Loucy (cell line): ENCODE data around the gene GOLGA6L7.
A peak's percentile ranks its signal among the peaks of the same experiment; 100 is the strongest.
"Not testable (repeated sequence)": the region's sequence is repeated elsewhere in the genome, so short reads cannot be mapped to it uniquely, and the experiment has no call there.

Source experiments
- H2AFZ ChIP-seq: fragments of 200-600 bp; sonication (generic); 2 replicates; pipeline ENCODE4 v1.6.0; 2016; ENCODE audit warnings: antibody characterized with exemption, mild to moderate bottlenecking, low read length, moderate library complexity
- H3F3A ChIP-seq: fragments of 200-600 bp; 2 replicates; pipeline ENCODE4 v1.6.0; 2016; ENCODE audit warnings: antibody characterized with exemption, low read depth, mild to moderate bottlenecking
- H3K27me3 ChIP-seq: fragments of 200-600 bp; sonication (generic); 2 replicates; pipeline ENCODE4 v1.6.1; 2014; ENCODE audit warnings: low read length, mild to moderate bottlenecking; ENCODE audit not compliant: insufficient read depth, poor library complexity, severe bottlenecking
- H3K36me3 ChIP-seq: fragments of 200-600 bp; sonication (generic); 2 replicates; pipeline ENCODE4 v1.6.1; 2016; ENCODE audit warnings: low read length; ENCODE audit not compliant: insufficient read depth
- H3K4me1 ChIP-seq: fragments of 200-600 bp; sonication (generic); 2 replicates; pipeline ENCODE4 v1.5.1; 2014; ENCODE audit warnings: low read length, mild to moderate bottlenecking; ENCODE audit not compliant: insufficient read depth, poor library complexity, severe bottlenecking
- H3K4me2 ChIP-seq: fragments of 200-600 bp; sonication (generic); 2 replicates; pipeline ENCODE4 v1.6.0; 2014; ENCODE audit warnings: antibody characterized with exemption, low read length, low read depth, mild to moderate bottlenecking; ENCODE audit not compliant: poor library complexity, severe bottlenecking
- H3K4me3 ChIP-seq: fragments of 200-600 bp; sonication (generic); 2 replicates; pipeline ENCODE4 v1.5.1; 2014; ENCODE audit warnings: low read length, mild to moderate bottlenecking, mixed read lengths; ENCODE audit not compliant: poor library complexity, severe bottlenecking
- H3K79me2 ChIP-seq: fragments of 200-600 bp; sonication (generic); 2 replicates; pipeline ENCODE4 v1.6.1; 2014; ENCODE audit warnings: low read length; ENCODE audit not compliant: insufficient read depth
- H3K9ac ChIP-seq: fragments of 200-600 bp; sonication (generic); 2 replicates; pipeline ENCODE4 v1.6.0; 2014; ENCODE audit warnings: mild to moderate bottlenecking, low read depth, low read length, moderate library complexity; ENCODE audit not compliant: poor library complexity, severe bottlenecking
- H3K9me2 ChIP-seq: fragments of 200-600 bp; sonication (generic); replicated peaks from 2 replicates; pipeline ENCODE4 v1.6.1; 2016; ENCODE audit warnings: low read depth, low read length, mixed read lengths
- H3K9me3 ChIP-seq: fragments of 200-600 bp; sonication (generic); 2 replicates; pipeline ENCODE4 v1.6.1; 2014; ENCODE audit warnings: mild to moderate bottlenecking, antibody characterized with exemption, low read length, low read depth; ENCODE audit not compliant: insufficient read depth
- H4K20me1 ChIP-seq: fragments of 200-600 bp; sonication (generic); 2 replicates; pipeline ENCODE4 v1.6.0; 2014; ENCODE audit warnings: antibody characterized with exemption, low read length, mild to moderate bottlenecking; ENCODE audit not compliant: insufficient read depth, poor library complexity, severe bottlenecking
- TF ChIP-seq, protein P1 (sequence below): fragments of 200-600 bp; sonication (generic); conservative IDR thresholded peaks from 2 replicates; pipeline ENCODE4 v1.5.1; 2014; ENCODE audit warnings: mild to moderate bottlenecking, antibody characterized with exemption, low read length

Gene GOLGA6L7

DNA sequence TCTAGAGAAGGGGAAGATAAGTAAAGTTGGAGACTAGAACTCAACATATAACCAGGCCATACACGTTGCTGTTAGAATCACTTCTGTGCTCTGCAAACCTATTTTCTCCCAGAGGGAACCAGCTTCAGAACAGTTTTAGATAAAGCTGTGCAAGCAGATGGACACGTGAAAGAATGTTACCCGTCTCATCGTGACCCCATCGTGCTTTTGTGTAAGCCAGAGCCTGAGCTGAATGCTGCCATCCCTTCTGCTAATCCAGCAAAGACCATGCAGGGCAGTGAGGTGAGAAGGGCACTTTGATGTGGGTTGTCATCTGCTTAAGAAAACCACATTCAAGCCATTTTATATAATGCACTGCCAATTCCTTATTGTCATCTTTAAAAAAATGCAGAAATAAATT lies 40.3 kb downstream of the GOLGA6L7 start:
- H3K4me3 ChIP-seq, H3K36me3 ChIP-seq, H2AFZ ChIP-seq: not testable (repeated sequence)

DNA sequence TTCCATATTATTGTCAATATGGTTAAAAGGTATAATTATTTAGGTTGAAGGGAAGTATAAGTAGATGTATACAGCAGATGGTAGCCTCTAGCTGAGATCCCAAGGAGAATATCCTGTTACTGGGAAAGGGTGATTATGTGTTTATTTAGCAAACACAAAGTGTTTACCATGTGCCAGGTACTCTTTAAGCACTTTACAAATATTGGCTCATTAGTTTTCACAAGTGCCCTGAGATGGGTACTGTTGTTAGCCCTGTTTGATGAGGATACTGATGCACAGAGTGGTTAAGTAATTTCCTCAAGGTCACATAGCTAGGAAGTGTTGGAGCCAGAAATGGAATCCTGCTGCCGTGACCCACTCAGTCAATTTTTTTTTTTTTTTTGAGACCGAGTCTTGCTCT lies 48.1 kb downstream of the GOLGA6L7 start:
- H3K4me3 ChIP-seq, H4K20me1 ChIP-seq, H3K36me3 ChIP-seq, H3K4me2 ChIP-seq, H2AFZ ChIP-seq, H3K4me1 ChIP-seq, H3K27me3 ChIP-seq, H3K9ac ChIP-seq, H3F3A ChIP-seq, H3K9me3 ChIP-seq, H3K9me2 ChIP-seq: not testable (repeated sequence)
- peaks cover 25% of the 10 kb centered on the region for H3K79me2 ChIP-seq

More for the DNA sequence above, 40.3 kb downstream of the GOLGA6L7 start:
- not testable (repeated sequence) for H3F3A ChIP-seq, H3K27me3 ChIP-seq, H3K9ac ChIP-seq, H3K4me1 ChIP-seq, H3K9me2 ChIP-seq, H3K79me2 ChIP-seq, H4K20me1 ChIP-seq, H3K9me3 ChIP-seq
- H3K4me2 ChIP-seq = peak overlapping the region; percentile 51

DNA sequence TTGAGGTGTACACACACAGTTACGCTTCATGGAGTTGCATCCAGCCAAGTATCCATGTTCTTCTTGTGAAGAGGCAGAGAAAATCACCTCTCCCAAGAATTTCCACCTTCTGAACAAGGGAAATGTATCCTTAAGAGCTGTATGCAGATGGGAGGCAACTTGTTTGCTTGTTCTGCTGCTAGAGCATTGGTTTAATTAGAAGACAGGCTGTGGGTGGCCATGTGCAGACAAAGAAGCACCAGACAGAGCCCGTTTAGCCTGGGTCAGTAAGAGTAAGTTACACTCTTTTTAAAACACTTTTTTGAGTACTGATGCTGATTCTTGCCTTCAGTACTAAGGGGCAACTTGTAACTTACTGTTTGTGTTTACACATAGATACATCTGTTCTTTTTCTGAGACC lies 50.2 kb downstream of the GOLGA6L7 start:
- H4K20me1 ChIP-seq, H3F3A ChIP-seq, H3K9ac ChIP-seq, H3K9me2 ChIP-seq, H3K4me1 ChIP-seq, H3K9me3 ChIP-seq, H3K4me3 ChIP-seq, H3K36me3 ChIP-seq, H2AFZ ChIP-seq, H3K27me3 ChIP-seq: not testable (repeated sequence)
- Histone ChIP-seq H3K79me2 (peaks cover 39% of the 10 kb centered on the region), H3K4me2 (peak overlapping the region; percentile 12)

DNA sequence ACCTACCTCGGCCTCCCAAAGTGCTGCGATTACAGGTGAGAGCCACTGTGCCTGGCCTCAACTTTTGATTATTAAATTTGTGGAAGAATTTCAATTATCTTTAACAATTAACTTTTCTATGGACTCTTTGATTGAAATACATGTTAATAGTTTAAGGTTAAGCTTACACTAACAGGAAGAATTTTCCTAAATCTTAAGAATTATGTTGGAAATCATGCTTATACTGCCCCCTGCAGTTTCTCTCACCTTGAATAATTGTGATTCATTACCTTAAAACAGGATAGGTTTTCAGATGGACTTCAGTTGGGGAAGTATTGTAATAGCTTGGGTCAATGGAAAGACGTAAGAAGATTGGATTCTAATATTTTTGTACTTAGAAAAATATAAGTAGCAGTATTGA lies 54.2 kb downstream of the GOLGA6L7 start:
- not testable (repeated sequence) for H3F3A ChIP-seq, H3K9me3 ChIP-seq, H3K9ac ChIP-seq, H4K20me1 ChIP-seq, H3K27me3 ChIP-seq, H3K4me1 ChIP-seq, H3K9me2 ChIP-seq, H3K4me3 ChIP-seq, H3K36me3 ChIP-seq, H2AFZ ChIP-seq
- Histone ChIP-seq H3K79me2 (peaks cover 51% of the 10 kb centered on the region), H3K4me2 (peak overlapping the region; percentile 27)
- TF ChIP-seq, protein P1, sequence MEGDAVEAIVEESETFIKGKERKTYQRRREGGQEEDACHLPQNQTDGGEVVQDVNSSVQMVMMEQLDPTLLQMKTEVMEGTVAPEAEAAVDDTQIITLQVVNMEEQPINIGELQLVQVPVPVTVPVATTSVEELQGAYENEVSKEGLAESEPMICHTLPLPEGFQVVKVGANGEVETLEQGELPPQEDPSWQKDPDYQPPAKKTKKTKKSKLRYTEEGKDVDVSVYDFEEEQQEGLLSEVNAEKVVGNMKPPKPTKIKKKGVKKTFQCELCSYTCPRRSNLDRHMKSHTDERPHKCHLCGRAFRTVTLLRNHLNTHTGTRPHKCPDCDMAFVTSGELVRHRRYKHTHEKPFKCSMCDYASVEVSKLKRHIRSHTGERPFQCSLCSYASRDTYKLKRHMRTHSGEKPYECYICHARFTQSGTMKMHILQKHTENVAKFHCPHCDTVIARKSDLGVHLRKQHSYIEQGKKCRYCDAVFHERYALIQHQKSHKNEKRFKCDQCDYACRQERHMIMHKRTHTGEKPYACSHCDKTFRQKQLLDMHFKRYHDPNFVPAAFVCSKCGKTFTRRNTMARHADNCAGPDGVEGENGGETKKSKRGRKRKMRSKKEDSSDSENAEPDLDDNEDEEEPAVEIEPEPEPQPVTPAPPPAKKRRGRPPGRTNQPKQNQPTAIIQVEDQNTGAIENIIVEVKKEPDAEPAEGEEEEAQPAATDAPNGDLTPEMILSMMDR = peak; percentile 59
